Measurements from ENCODE around the gene CAPZB.

CAPZB gene

DNA sequence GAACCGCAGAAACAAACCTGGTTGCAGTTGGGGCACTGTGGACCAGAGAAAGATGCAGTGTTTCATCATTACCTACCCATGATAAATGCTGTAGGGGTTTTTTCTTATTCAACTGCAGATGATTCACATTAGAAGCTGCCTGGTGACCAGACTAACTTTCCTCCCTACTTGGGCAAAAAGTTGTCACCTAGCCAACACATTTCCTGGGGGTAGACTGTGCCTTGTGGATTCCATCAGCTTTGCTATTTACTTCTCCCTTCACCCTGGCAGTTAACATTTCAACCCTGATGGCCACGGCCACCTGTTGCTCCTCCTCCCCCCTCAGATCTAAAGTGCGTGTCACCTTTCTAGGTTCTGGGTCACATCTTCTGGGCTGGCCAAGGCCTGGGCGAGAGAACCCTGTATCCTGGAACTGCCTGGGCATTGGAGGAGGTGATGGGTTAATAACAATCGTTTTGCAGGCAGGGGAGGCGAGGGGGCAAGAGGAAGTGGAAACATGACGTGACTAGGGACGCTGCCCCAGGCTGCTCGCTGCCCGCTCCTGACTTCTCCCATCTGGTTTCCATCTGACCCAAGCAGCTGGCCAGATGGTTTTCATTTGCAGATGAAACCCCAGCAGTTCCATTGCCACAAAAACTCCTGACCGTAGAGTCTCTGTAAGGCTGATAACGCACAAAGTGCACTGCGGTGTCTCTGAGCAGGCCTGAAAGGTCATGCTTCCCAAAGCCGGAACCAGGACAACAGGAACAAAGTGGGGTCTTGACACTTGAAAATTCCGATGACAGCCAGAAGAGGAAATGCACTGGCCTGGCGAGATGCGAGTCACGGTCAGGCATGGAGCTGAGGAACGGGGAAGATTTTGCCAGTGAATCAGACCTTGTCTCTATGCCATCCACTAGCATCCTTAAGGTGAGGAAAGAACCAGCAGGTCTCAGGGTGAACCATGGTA is 36.6 kb downstream of the CAPZB start:
- ATAC-seq, result peak; percentile 75
- peak; percentile 46 for DNase-seq

- no peak for DNase-seq
- ATAC-seq, result no peak
Measured at GRCh38 chr1:19447550-19447949, 37.8 kb downstream of the CAPZB start.

- DNase-seq, result no peak
- ATAC-seq, result no peak
Measured at GRCh38 chr1:19445417-19446342, 39.7 kb downstream of the CAPZB start.

DNA sequence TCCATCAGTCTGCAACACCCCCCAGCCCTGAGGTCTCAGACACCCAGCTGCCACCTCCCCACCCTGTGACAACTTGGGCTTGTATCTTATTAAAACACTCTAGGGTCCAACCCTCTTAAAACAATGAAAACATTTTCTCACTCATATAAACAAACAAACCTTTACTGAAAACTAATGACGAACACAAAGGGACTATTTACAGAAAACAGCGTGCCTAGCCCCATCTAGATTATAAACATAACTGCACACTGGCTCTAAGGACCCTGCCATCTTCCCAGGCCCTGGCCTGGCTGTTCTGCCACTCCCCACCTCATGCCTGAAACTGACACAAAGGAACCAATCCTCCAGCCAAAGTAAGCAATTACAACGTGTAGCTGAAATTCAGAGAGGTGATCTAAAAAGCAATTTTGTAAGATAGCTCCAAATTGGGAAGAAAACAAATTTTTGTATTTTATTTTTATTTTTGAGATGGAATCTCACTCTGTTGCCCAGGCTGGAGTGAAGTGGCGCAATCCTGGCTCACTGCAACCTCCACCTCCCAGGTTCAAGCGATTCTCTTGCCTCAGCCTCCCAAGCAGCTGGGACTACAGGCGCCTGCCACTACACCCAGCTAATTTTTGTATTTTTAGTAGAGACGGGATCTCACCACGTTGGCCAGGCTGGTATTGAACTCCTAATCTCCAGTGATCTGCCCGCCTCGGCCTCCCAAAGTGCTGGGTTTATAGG is 40.9 kb downstream of the CAPZB start:
- ATAC-seq, result no peak
- DNase-seq, result no peak

DNA sequence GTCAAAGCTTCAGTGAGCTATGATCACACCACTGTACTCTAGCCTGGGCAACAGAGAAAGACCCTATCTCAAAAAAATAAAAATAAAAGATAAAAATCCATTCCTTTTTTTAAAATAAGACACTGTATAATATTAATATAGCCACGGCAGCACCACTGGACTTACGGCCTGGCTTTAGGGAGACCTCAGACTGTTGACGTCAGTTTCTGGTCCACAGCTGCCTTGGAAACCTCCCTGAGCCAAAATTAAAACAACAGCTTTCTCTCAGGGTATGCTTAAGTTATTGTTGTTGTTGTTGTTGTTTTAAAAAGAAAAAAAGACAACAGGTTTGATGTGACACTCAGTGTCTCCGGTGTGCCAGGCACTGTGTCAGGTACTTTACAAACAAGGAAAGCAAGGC is 42.0 kb downstream of the CAPZB start:
- DNase-seq (no peak), ATAC-seq (no peak)

GRCh38 chr1:19442154-19443096 is 42.9 kb downstream of the CAPZB start:
- ATAC-seq, result no peak
- no peak for DNase-seq

GRCh38 chr1:19441048-19441780 is 44.1 kb downstream of the CAPZB start:
- ATAC-seq (no peak), DNase-seq (no peak)

DNA sequence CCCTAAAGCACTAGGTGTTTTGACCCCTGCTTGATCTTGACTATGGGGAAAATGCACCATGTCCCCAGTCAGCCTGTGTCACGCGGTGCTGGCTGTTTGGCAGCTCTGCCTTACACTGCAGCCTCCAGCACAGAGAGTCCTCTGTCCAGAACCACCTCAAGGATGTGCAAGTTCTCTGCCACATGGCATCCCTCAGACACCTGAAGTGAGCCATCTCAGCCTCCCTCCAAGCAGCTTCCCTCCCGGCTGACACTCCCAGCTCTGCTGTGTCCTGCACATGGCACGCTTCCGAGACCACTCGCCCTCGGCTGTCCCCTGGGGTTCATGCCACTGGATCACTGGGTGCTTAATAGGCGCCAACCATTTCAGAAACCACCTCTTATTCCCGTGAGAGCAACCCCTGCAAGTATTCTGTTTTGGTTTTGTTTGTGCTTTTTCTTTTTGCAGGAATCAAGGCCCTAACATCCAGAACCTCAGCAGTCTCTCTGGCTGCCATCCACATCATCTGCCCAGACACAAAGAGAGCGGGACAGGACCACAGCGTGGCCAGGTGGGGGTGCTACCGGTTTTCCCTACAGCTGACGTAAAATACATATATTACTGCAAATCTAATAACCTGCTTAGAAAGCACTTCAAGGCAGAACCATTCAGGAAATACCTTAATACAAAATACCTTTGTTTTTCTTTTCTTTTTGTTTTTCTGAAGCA is 45.7 kb downstream of the CAPZB start:
- DNase-seq, result no peak
- ATAC-seq, result no peak

- DNase-seq (no peak), ATAC-seq (no peak)
Measured at GRCh38 chr1:19438516-19439195, 46.7 kb downstream of the CAPZB start.

- ATAC-seq, result no peak
- no peak for DNase-seq
Measured at GRCh38 chr1:19437891-19438294, 47.4 kb downstream of the CAPZB start.

- no peak for DNase-seq
Measured at GRCh38 chr1:19436716-19437476, 48.4 kb downstream of the CAPZB start.

DNA sequence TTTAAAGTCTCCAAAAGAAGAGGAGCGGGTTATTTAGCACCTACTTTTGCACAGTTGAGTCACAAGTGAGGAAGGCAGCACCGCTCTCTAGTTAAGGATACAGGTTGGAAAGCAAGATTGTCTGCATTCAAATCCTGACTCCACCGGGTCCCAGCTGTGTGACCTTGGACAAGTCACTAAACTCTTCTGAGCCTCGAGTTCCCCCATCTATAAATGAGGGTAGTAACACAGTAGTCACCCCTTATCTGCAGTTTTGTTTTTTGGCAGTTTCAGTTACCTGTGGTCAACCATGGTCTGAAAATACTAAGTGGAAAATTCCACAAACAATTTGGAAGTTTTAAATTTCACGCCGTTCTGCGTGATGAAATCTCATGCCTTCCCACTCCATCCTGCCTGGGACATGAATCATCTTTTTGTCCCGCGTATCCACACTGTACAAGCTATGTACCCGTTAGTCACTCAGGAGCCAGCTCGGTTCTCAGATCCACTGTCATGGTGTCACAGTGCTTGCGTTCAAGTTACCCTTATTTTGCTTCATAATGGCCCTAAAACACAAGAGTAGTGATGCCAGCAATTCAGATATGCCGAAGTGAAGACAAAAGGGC is 49.4 kb downstream of the CAPZB start:
- peak; percentile 42 for DNase-seq
- peak; percentile 77 for ATAC-seq

More at GRCh38 chr1:19436716-19437476, 48.4 kb downstream of the CAPZB start:
- no peak for ATAC-seq

DNA sequence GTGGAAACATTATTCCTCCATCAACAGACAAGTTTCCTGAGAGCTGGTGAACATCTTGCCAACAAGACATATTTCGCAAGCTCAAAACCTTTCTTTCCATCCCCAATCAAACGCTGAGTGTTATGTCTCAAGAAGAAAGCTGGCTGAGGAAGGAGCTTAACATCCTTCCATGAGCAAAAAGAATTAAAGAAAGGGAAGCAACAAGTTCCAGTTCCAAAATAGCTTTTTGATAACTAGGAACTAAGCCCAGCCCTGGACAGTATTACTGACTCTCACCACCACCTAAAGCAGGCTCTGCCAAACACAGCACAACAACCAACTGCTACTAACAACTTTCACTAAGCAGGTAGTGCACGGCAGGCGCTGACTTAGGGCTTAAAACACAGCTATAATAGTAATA is 50.2 kb downstream of the CAPZB start:
- DNase-seq (no peak), ATAC-seq (no peak)

GRCh38 chr1:19433719-19433998 is 51.7 kb downstream of the CAPZB start:
- DNase-seq, result no peak
- no peak for ATAC-seq

- peak; percentile 45 for ATAC-seq
- no peak for DNase-seq
Measured at GRCh38 chr1:19432943-19433718, 52.2 kb downstream of the CAPZB start.

- no peak for DNase-seq
- ATAC-seq, result no peak
Measured at GRCh38 chr1:19430121-19431068, 54.9 kb downstream of the CAPZB start.
